GM19035 (cell line): Measurements from ENCODE around the gene PPP1R9A.
"Not testable (repeated sequence)": the region's sequence is repeated elsewhere in the genome, so short reads cannot be mapped to it uniquely, and the experiment has no call there.

Experiments
- ATAC-seq: cut with Tn5 transposase; IDR thresholded peaks from one replicate; pipeline ENCODE4 v1.9.1; 2021; ENCODE audit not compliant: unreplicated experiment

Gene PPP1R9A

DNA sequence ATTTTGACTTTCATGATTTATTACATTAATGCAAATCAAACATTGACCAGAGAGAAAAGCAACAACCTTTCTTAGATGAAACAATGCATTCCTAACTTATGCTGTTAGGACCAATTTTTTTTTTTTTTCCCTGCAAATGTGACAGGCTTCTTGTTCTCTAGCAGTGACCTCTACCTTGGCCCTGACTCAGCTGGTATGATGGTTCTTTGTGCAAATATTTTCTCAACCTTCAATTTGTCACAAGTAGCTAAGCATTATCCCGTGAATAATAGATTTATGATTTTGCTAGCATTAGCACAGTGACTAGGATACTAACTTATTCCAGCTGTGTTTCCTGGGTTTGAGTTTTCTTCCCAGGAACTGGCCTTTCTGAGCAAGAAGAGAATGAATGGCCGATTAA is 64.9 kb downstream of the PPP1R9A start:
- ATAC-seq: no peak

DNA sequence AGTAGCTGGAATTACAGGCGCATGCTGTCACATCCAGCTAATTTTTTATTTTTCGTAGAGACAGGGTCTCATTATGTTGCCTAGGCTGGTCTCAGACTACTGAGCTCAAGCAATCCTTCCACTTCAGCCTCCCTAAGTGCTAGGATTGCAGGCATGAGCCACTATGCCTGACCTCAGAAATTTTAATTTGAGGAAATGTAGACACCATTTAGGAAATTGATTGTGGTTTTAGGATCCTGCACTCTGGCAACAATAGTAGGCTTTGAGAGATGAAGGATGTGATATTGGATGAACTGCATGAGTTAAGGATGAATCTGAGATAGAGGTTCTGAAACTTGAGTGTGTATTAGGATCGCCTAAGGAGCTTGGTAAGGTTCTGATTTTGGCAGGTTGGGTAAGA is 66.5 kb downstream of the PPP1R9A start:
- no peak for ATAC-seq

DNA sequence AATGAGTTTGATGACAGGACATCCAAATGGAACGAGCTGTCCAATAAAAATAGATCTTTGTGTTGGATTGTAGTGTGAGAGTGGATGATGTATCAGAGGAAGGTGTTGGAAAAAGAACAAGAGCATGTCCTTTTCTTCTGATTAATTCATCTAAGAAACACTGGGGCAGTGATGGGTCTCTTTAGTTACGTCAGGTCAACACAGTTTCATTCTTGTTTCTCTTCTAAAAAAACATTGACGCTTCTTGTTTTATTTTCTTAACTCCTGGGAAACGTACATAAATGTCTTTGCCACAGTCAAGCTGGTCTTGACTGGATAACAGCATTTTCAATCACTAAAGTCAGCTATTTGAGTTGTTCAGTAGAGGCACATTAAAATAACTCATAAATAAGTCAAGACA is 67.0 kb downstream of the PPP1R9A start:
- no peak for ATAC-seq

DNA sequence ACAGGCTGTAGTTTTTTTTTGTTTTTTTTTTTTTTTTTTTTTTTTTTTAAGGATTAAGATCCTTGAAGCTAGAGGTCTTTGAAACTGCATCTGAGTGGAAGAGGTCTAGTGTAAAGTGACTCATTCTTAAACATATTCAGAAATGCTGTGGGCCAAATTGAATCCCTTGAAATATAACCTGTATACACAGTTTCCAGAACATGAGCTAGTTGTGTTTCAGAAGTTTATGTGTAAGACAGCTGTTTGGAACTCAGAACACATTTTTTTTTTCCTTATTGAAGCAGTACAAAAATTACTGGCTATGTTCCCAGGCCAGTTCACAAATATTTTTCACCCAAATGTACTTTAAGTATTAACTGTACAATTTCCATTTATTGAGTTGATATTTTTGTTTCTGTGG is 67.9 kb downstream of the PPP1R9A start:
- ATAC-seq: no peak

DNA sequence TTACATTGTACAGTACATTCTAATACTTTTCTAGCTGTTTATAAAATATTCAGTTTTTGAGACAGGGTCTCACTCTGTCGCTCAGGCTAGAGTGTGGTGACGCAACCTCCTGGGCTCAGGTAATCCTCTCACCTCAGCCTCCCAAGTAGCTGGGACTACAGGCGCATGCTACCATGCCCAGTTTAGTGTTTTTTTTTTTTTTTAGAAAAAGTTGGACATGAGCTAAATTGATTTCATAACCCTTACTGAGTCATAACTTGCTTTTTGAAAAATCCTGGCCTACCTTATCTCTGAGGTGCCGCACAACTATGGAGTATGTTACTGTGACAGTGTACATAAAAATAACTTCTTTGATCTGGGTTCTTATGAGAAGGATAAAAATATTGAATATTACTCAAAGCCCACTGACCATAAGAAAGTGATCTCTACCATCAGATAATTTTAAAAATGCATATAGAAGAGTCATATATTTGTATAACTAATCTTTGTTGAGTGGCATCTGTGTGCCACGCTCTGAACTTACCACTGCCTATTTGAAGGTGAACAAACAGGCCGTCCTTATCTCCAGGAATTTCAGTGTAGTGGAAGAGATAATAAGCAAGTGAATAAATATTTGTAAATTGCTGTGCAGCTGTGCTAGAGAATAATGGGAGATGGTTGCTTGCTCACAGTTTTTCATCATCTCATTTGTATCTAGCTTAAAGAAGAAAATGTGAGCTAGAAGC is 73.2 kb downstream of the PPP1R9A start:
- ATAC-seq: no peak

DNA sequence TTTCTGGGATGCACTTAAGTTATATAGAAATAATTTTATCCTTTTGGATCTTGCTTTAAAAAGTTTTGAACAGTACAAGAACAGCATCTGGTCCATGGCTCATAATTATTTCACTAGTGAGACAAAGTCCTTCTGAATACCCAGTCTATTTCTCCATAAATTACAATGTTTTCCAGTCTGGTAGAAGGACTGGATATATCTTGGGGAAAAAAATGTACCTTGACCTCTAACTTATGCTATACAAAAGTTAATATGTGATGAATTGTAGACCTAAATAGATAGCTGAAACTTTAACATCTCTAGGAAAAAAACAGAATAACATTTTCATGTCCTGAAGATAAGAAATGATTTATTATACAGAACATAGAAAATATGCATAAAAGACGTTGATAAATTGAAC is 88.5 kb downstream of the PPP1R9A start:
- ATAC-seq: no peak

DNA sequence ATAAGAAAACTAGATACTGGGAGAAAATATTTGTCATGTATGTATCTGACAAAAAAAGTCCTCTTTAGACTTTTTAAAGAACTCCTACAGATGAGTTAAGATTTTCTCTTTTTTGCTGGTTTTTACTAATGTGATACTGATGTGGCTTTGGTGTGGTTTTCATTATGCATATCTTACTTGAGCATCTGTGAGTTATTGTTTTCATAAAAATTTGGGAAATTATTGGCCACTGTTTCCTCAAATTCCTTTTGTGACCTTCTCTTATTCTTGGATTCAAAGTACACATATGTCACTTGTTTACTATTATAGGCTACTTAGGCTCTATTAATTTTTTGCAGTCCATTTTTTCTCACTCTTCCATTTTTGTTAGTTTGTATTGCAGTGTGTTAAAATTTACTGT is 89.0 kb downstream of the PPP1R9A start:
- no peak for ATAC-seq

DNA sequence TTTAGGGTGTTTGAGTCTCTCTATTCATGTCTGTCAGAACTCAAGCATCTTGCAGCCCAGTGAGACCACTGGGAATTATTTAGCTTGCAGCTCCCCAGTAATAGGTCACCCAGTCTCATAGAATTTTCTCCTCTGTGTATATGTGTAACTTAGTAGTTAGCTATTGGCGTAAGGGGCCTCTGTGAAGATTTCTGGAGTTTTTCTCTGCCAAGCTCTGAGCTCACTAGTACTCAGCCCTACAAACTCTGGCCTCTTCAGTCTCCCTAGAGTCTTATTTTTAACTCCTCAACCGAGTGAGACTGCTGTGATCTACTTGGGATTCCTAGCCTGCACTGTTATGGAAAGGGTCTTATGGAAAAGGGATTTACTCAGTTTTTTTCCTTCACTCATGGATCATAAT is 90.2 kb downstream of the PPP1R9A start:
- no peak for ATAC-seq

DNA sequence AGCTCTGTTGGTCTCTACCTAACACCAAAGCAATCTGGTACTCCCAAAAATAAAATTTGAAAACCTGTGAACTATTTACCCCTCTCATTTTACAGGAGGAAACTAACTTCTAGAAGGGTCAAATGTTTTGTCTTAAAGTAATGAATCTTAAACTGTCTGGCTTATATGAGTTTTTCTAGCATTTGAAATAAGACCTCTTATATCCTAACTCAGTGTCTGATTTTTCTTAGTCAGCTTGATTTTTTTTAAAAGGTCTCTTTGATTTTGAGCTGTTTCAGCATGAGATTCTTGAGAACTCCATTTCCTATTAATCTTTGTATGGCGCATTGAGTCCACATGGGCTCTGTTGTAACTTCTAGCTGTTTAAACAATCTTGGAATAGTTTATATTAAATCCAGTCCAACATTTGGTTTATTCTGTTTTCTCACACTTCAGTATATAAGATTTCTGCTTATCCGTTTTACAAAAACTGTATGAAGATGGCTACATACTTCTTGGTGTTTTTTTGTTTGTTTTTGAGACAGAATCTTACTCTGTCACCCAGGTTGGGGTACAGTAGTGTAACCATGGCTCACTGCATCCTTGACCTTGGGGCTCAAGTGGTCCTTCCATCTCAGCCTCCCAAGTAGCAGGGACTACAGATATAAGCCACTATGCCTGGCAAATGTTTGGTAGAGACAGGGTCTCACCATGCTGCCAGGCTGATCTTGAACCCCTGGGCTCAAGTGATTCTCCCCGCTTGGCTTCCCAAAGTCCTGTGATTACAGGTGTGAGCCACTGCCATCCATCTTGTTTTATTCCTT is 91.1 kb downstream of the PPP1R9A start:
- ATAC-seq: no peak

DNA sequence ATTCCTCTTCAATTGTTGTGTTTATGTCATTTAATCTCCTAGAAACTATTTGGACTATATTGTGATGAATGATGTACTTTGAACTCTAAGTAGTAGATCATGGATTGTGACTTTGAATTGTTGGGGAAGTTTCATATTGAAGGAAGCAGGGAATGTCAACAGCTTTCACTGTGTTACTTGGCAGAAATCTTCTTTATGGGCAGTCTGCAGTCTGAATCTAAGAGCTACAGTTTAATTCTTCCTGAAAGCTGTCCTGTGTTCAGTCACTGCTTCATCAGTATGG is 91.6 kb downstream of the PPP1R9A start:
- ATAC-seq: no peak

DNA sequence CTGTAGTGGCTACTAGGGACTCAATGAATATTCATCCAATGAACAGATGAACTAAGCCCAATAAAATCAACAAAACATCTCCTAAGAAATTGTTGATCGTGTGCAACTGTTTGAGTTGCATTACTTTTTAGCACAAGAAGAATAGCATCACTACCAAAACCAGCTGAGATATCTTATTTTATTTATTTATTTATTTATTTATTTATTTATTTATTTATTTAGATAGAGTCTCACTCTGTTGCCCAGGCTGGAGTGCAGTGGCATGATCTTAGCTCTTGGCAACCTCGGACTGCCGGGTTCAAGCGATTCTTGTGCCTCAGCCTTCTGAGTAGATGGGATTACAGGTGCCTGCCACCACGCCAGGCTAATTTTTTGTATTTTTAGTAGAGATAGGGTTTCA is 92.2 kb downstream of the PPP1R9A start:
- ATAC-seq: not testable (repeated sequence)

DNA sequence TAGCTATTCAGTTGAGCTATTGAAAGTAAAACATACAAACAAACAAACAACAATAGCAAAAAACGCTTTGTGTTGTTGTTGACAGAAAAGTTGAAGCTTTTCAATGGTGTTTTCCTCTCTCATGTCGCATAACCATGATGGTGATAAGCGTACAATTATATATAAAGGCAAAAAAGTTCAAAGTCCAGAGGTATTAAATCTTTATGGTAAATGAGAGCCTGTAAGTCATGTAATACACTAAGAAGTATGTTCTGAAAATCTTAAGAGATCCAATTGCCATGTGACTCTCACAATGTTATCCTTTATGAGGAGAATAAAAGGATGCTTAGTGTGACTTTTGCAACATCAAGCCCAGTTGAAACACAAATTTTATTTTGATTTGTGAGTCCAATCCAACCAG is 93.9 kb downstream of the PPP1R9A start:
- ATAC-seq: no peak

DNA sequence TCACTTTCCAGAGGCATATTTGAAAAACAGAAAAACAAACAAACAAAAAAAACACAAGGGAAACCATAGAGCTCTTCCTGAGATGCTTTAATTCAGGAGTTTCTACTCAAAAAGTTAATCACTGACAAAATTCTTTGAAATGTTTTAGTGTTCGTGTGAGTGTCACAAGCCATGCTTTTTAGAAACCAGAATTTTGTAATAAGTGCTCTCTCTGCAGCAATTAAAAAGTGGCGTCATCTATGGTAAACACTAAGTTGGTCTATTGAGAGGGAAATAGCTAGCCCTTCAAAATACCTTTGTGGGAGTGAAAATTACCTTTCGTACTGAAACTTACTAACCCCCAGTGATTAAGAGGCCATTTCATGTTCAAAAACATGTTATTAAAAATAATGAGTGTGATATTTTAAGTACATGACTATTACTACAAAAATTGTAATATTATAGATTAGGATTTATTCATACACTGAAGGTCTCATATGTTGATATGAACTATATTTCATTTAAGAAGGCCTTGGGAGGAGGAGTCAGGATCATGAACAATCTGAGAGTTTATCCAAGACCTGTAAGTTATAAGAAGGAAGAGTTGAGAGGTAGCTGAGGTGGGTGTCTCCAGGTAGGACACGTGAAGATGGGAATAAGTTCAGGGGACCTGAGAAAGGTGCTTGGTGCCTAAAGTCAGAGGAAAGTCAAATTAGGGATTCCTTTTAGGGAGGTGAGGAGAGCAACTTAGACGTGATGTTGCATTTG is 94.6 kb downstream of the PPP1R9A start:
- no peak for ATAC-seq

DNA sequence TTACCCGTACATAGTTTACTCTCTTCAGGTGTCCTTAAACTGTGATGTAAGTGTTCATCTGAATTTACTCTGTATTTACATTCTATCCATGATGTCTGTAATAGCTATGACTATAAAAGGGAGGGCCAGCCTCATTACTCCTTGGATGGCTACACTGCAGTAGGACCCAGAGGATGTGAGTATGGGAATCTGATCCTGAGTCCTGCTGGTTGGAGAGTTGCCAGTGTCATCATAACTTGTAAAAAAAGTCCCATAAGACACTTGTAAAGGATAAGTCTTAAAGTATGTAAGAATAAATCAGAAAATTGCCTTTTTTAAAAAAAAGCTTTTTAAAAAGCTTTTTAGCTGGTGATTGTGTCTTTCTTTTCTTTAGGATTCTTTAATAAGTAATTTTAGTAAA is 95.4 kb downstream of the PPP1R9A start:
- no peak for ATAC-seq

DNA sequence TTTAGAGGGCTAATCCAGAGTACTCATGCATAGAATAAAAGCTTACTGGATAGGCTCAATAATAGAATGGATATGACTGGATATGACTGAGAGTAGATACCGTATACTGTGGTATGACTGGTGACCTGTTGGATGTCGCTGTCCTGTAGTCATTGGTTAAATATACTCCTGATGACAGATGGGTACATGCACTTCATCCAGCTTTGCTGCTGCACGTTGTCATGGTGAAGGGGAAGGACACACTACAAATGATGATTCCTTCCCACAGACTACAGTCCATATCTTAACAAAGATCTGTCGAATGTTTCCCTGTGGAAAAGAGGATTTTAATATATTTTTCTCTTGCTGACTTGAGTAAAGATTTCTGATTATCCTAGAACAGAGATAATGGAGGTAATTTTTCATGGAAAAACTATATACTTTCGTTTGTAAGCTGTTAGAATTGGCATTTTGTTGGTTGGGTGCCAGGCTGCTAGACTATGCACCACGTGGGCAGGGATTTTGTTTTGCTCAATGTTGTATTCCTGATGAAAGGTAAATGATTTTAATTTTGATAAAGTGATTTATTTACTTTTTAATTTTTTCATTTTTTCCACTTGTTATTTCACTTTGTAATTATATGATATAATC is 97.3 kb downstream of the PPP1R9A start:
- no peak for ATAC-seq

DNA sequence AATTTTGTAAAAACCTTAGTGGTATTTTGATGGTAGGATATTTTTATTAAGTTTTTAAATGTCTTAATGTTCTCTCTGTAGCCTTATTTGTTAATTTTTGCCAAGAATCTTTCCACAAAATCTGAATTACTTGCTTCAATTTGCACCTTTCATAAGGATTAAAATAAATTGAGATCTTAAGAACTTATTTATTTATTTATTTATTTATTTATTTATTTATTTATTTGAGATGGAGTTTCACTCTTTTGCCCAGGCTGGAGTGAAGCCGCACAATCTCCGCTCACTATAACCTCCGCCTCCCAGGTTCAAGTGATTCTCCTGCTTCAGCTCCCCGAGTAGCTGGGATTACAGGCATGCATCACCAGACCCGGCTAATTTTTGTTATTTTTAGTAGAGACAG is 98.6 kb downstream of the PPP1R9A start:
- no peak for ATAC-seq

DNA sequence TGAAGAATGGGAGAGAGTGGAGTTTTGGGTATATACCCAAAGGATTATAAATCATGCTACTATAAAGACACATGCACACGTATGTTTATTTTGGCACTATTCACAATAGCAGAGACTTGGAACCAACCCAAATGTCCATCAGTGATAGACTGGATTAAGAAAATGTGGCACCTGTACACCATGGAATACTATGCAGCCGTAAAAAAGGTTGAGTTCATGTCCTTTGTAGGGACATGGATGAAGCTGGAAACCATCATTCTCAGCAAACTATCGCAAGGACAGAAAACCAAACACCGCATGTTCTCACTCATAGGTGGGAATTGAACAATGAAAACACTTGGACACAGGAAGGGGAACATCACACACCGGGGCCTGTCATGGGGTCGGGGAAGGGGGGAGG is 101.4 kb downstream of the PPP1R9A start:
- ATAC-seq: not testable (repeated sequence)

DNA sequence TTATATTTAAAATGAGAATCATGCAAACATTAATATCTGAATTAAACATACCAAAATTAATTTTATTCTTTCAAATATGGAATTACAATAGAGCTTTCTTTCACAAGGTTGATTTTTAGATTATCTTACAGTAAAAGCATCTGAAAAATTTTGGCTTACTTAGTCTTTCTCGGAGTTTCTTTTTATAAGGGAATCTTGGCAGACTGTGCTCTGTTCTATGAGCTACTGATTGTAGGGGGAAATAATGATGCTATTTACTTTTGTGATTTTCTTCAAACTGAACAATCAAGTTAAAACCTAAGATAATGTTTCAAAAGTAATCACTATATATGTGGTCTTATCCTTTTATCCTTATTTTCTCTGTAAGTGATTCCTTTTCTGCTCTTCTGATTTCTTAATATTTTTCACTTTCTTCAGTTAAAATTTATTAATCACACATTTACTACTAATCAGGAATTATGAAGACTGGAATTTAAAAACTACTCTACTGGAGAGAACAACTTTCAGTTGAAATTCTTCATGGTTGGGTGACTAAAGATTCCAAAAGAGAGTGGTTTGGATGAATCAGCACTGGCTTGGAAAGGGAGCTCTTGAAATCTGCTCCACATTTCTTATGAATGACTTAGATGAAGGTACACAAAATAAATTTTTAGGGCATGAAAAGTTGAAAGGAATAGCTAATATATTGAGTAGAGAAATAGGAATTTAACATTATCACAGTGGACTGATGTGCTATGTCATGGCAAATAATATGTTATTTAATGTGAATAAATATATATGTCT is 103.9 kb downstream of the PPP1R9A start:
- ATAC-seq: no peak

DNA sequence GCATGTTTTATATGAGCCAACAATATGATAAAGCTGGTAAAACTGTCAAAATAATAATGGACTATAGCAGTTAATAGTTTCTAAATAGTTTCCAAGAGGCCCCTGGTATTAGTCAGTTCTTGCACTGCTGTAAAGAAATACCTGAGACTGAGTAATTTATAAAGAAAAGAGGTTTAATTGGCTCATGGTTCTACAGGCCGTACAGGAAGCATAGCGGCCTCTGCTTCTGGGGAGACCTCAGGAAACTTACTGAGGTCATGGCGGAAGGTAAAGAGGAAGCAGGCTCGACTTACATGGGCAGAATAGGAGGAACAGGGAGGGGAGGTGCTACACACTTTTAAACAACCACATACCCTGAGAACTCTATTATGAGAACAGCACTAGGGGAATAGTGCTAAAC is 104.6 kb downstream of the PPP1R9A start:
- ATAC-seq: no peak

DNA sequence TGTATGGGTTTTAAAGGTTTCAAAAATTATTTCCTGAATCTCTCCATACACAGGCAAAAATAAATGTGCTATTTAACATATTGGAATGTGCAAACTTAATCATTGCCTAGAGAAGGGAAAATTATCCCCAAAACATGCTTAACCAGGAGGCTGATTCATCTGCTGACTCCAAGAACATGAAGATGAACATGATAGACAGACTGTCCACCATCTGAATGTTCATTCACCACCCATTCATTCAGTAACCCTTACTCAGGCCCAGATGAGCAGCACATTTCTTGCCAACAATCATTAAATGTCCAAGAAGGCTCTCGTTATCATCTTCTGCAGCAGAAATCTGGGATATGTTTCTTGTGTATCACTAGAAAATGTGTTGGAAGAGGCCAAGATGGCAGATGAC is 110.6 kb downstream of the PPP1R9A start:
- no peak for ATAC-seq

DNA sequence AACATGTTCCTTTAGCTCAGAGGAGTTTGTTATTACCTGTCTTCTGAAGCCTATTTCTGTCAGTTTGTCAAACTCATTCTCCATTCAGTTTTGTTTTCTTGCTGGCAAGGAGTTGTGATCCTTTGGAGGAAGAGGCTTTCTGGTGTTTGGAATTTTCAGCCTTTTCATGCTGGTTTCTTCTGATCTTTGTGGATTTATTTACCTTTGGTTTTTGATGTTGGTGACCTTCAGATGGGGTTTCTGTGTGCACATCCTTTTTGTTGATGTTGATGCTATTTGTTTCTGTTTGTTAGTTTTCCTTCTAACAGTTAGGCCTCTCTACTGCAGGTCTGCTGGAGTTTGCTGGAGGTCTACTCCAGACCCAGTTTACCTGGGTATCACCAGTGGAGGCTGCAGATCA is 118.6 kb downstream of the PPP1R9A start:
- ATAC-seq: no peak
